ENCODE measurements around the gene FZR1.

Gene FZR1

GRCh38 chr19:3491396-3492119 lies 14.6 kb upstream of the FZR1 start:
- TF ChIP-seq CTCF (IDR thresholded peaks at IDR 0.05; ENCODE audit: control insufficient read depth, insufficient read depth, low read depth, low read length, missing control alignments) = no peak
- no peak overlapping the region for H3K4me3 ChIP-seq (ENCODE audit: control insufficient read depth, low read depth, low read length)
- no peak for DNase-seq (ENCODE audit: low read depth)

GRCh38 chr19:3492131-3492839 lies 13.8 kb upstream of the FZR1 start:
- TF ChIP-seq CTCF (IDR thresholded peaks at IDR 0.05; ENCODE audit: control insufficient read depth, insufficient read depth, low read depth, low read length, missing control alignments) = no peak
- H3K4me3 ChIP-seq (ENCODE audit: control insufficient read depth, low read depth, low read length) = no peak overlapping the region
- no peak for DNase-seq (ENCODE audit: low read depth)

GRCh38 chr19:3492919-3493318 lies 13.2 kb upstream of the FZR1 start:
- no peak overlapping the region for H3K4me3 ChIP-seq (ENCODE audit: control insufficient read depth, low read depth, low read length)
- DNase-seq (ENCODE audit: low read depth) = no peak

GRCh38 chr19:3493651-3494050 lies 12.5 kb upstream of the FZR1 start:
- H3K4me3 ChIP-seq (ENCODE audit: control insufficient read depth, low read depth, low read length) = no peak overlapping the region
- no peak for DNase-seq (ENCODE audit: low read depth)
- TF ChIP-seq CTCF (IDR thresholded peaks at IDR 0.05; ENCODE audit: control insufficient read depth, insufficient read depth, low read depth, low read length, missing control alignments) = no peak

More at GRCh38 chr19:3492919-3493318, 13.2 kb upstream of the FZR1 start:
- no peak for TF ChIP-seq CTCF (IDR thresholded peaks at IDR 0.05; ENCODE audit: control insufficient read depth, insufficient read depth, low read depth, low read length, missing control alignments)

- no peak for DNase-seq (ENCODE audit: low read depth)
- TF ChIP-seq CTCF (IDR thresholded peaks at IDR 0.05; ENCODE audit: control insufficient read depth, insufficient read depth, low read depth, low read length, missing control alignments) = no peak
- H3K4me3 ChIP-seq (ENCODE audit: control insufficient read depth, low read depth, low read length) = no peak overlapping the region
Observed at GRCh38 chr19:3494051-3494450, 12.1 kb upstream of the FZR1 start.

- no peak for DNase-seq (ENCODE audit: low read depth)
- no peak for TF ChIP-seq CTCF (IDR thresholded peaks at IDR 0.05; ENCODE audit: control insufficient read depth, insufficient read depth, low read depth, low read length, missing control alignments)
- no peak overlapping the region for H3K4me3 ChIP-seq (ENCODE audit: control insufficient read depth, low read depth, low read length)
Observed at GRCh38 chr19:3494559-3494958, 11.6 kb upstream of the FZR1 start.

Measured in AG09309 (cell line).